Measurements from ENCODE around the gene TSHZ3. TPM values are rescaled to one million over a fixed set of nuclear protein-coding genes. Genes with fewer than 3 reads are reported as not detected.

Gene TSHZ3
- total and polyA plus RNA-seq, 9 of the 15 experiments (the other 6 are each of a cell fraction or from before 2014, with no cell fraction given) = 0.03 to 0.13 (median 0.05) TPM; not detected in 5

DNA sequence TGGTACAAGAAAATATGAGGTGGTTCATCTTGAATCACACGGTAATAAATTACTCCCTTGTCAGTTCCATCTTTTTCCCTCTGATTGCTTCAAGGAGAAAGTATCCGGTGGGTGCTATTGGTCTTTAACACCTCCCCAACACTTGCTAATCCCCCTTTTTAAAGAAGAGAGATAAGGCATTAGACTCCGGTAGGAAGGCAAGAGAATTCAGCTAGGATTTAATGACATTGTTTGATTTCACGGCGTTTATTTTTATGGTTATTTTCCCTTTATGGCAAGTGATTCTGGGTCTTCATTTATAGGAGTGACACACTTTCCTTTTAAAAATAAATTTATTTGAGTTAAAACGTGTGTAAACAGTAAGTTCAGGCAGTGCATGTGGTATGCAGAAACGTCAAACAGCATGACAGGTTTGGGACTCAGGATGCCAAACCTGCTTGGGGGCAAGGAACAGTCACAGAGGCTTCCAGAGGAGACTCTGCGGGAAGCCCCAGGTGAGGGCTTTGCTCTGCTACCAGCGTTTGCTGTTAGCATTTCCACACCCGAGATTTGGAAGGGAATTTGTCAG is 36.5 kb downstream of the TSHZ3 start (continued):
- TF ChIP-seq, protein P1, sequence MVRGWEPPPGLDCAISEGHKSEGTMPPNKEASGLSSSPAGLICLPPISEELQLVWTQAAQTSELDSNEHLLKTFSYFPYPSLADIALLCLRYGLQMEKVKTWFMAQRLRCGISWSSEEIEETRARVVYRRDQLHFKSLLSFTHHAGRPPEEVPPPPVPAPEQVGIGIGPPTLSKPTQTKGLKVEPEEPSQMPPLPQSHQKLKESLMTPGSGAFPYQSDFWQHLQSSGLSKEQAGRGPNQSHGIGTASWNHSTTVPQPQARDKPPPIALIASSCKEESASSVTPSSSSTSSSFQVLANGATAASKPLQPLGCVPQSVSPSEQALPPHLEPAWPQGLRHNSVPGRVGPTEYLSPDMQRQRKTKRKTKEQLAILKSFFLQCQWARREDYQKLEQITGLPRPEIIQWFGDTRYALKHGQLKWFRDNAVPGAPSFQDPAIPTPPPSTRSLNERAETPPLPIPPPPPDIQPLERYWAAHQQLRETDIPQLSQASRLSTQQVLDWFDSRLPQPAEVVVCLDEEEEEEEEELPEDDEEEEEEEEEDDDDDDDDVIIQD (CRISPR knock-in tag; IDR thresholded peaks at IDR 0.05) = no peak
- TF ChIP-seq SIN3B (IDR thresholded peaks at IDR 0.05; ENCODE audit: low read depth) = no peak
- TF ChIP-seq SRSF1 (IDR thresholded peaks at IDR 0.05; ENCODE audit: low read depth, low read length) = no peak
- TF ChIP-seq HDGF (IDR thresholded peaks at IDR 0.05) = no peak
- no peak for TF ChIP-seq BHLHE40 (IDR thresholded peaks at IDR 0.05; ENCODE audit: low read length)
- TF ChIP-seq PHF8 (IDR thresholded peaks at IDR 0.05; ENCODE audit: borderline replicate concordance, low read length) = no peak
- TF ChIP-seq POLR3G (IDR thresholded peaks at IDR 0.05; ENCODE audit: extremely low read depth, insufficient read length, insufficient replicate concordance) = no peak
- no peak for TF ChIP-seq RBM22 (IDR thresholded peaks at IDR 0.05; ENCODE audit: low read depth, low read length, poor library complexity, severe bottlenecking)
- no peak for TF ChIP-seq MBD1 (CRISPR knock-in tag; IDR thresholded peaks at IDR 0.05)

Data from K562 (cell line).